ENCODE data around the gene CPSF6.

- TF ChIP-seq CTCF (optimal IDR thresholded peaks at IDR 0.05 in 1 of 3, IDR thresholded peaks at IDR 0.05 in 1 of 3, conservative IDR thresholded peaks at IDR 0.05 in 1 of 3; ENCODE audit: extremely low read depth in 1 of 3, insufficient read depth in 2 of 3, low read length in 3 of 3): no peak
- TF ChIP-seq EZH2 (IDR thresholded peaks at IDR 0.05; ENCODE audit: low read length): no peak
Measured at GRCh38 chr12:69211160-69211559, 28.2 kb upstream of the CPSF6 start.

Measured in keratinocyte (primary cell).